Endothelial cell of umbilical vein (primary cell): Measurements from ENCODE around the gene SLC25A48.

Experiments
- EZH2 ChIP-seq: IDR thresholded peaks from 2 replicates; pipeline ENCODE4 v1.6.1; 2012; ENCODE audit warnings: borderline replicate concordance, low read depth, mild to moderate bottlenecking, moderate library complexity, low read length, inconsistent platforms; ENCODE audit not compliant: severe bottlenecking
- JUN ChIP-seq: IDR thresholded peaks from 2 replicates; pipeline ENCODE4 v1.6.1; 2011; ENCODE audit warnings: borderline replicate concordance, low read depth; ENCODE audit not compliant: insufficient read length, insufficient read depth
- MYC ChIP-seq: IDR thresholded peaks from one replicate; pipeline ENCODE4 v1.6.1; 2011; ENCODE audit warnings: mild to moderate bottlenecking, low read depth, low read length
- POLR2A ChIP-seq: IDR thresholded peaks from 2 replicates; pipeline ENCODE4 v1.6.1; 2012; ENCODE audit warnings: low read depth, mild to moderate bottlenecking, control low read depth, low read length
- POLR2AphosphoS5 ChIP-seq: IDR thresholded peaks from 2 replicates; pipeline ENCODE4 v1.6.1; 2012; ENCODE audit warnings: low read depth, mild to moderate bottlenecking, control low read depth, low read length, moderate library complexity; ENCODE audit not compliant: insufficient read depth
- TF ChIP-seq, protein P1 (sequence below), 2 donors: IDR thresholded peaks; 1 replicate in 1 of 2; 2 replicates in 1 of 2; pipeline ENCODE4 v1.5.1; 2011; ENCODE audit warnings: low read length in 2 of 2, mild to moderate bottlenecking in 2 of 2, moderate library complexity in 2 of 2, control low read depth in 1 of 2, inconsistent platforms in 1 of 2, low read depth in 1 of 2; ENCODE audit not compliant: insufficient read depth in 1 of 2; ENCODE audit errors: extremely low read depth in 1 of 2
- TF ChIP-seq, protein P2 (sequence below): IDR thresholded peaks from 2 replicates; pipeline ENCODE4 v1.6.1; 2011; ENCODE audit not compliant: insufficient read depth, insufficient read length

DNA sequence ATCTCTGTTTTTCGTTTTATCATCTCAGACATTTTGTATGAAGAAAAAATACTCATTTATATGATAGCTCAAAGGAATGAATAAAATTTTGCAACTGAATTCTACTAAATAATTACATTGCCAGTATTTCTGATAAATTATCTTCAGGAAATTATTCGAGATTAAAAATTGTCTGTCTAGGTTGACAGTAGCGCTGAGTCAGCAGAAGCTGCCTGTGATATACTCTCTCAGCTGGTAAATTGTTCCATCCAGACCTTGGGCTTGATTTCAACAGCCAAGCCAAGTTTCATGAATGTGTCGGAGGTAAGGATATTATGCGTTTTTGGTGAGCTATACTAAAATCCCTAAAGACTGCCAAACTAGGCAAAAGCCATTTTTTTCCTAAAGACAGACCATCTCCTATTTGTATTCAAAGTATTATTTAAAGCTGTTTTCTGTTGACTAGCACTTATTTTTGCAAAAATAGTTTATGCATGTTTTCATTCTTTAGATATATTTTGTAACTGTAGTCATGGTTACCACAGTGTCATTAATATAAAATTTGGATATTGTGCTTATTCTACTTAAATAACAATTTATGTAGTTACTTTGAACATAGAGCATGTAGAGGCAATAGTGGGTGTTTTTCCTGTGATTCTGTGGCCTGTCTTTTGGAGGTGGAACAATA is 102.9 kb downstream of the SLC25A48 start:
- TF ChIP-seq POLR2A (no peak), POLR2AphosphoS5 (no peak), EZH2 (no peak), MYC (no peak), JUN (no peak)
- TF ChIP-seq, protein P1, sequence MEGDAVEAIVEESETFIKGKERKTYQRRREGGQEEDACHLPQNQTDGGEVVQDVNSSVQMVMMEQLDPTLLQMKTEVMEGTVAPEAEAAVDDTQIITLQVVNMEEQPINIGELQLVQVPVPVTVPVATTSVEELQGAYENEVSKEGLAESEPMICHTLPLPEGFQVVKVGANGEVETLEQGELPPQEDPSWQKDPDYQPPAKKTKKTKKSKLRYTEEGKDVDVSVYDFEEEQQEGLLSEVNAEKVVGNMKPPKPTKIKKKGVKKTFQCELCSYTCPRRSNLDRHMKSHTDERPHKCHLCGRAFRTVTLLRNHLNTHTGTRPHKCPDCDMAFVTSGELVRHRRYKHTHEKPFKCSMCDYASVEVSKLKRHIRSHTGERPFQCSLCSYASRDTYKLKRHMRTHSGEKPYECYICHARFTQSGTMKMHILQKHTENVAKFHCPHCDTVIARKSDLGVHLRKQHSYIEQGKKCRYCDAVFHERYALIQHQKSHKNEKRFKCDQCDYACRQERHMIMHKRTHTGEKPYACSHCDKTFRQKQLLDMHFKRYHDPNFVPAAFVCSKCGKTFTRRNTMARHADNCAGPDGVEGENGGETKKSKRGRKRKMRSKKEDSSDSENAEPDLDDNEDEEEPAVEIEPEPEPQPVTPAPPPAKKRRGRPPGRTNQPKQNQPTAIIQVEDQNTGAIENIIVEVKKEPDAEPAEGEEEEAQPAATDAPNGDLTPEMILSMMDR (IDR thresholded peaks at IDR 0.05; ENCODE audit: extremely low read depth in 1 of 2, insufficient read depth in 1 of 2, low read depth in 1 of 2, low read length in 2 of 2): no peak
- TF ChIP-seq, protein P2, sequence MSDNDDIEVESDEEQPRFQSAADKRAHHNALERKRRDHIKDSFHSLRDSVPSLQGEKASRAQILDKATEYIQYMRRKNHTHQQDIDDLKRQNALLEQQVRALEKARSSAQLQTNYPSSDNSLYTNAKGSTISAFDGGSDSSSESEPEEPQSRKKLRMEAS: no peak
